Activated gamma-delta T cell treated with anti-CD3 and anti-CD28 coated beads, Interleukin-2, amount 50 U/mL, for 16 hours (primary cell): ENCODE measurements around the gene PITPNC1.
"Not testable (repeated sequence)": the region's sequence is repeated elsewhere in the genome, so short reads cannot be mapped to it uniquely, and the experiment has no call there.

ENCODE experiments used
- DNase-seq: peaks from one replicate; pipeline ENCODE4 v3.0.0-alpha.2; 2020; ENCODE audit warnings: low read depth

PITPNC1 gene

GRCh38 chr17:67369676-67370075, 7.4 kb upstream of the PITPNC1 start:
- DNase-seq = no peak

- DNase-seq = no peak
These were observed 4.3 kb upstream of the PITPNC1 start for GRCh38 chr17:67372751-67373150.

- DNase-seq = peak; percentile 87
These were observed 2.6 kb upstream of the PITPNC1 start for GRCh38 chr17:67374329-67375053.

GRCh38 chr17:67375054-67375427, 2.0 kb upstream of the PITPNC1 start:
- no peak for DNase-seq

- no peak for DNase-seq
These were observed 1.4 kb upstream of the PITPNC1 start for GRCh38 chr17:67375716-67376115.

- DNase-seq = no peak
These were observed 705 bp upstream of the PITPNC1 start for GRCh38 chr17:67376415-67376736.

GRCh38 chr17:67377488-67378453, 690 bp downstream of the PITPNC1 start:
- peak; percentile 39 for DNase-seq

GRCh38 chr17:67378454-67379250, 1.6 kb downstream of the PITPNC1 start:
- DNase-seq = peak; percentile 67

GRCh38 chr17:67379251-67379630, 2.2 kb downstream of the PITPNC1 start:
- no peak for DNase-seq

- no peak for DNase-seq
These were observed 4.8 kb downstream of the PITPNC1 start for GRCh38 chr17:67381929-67382257.

GRCh38 chr17:67385122-67385988, 8.3 kb downstream of the PITPNC1 start:
- no peak for DNase-seq

- peak; percentile 49 for DNase-seq
These were observed 10.0 kb downstream of the PITPNC1 start for GRCh38 chr17:67386965-67387551.

GRCh38 chr17:67388536-67388935, 11.5 kb downstream of the PITPNC1 start:
- DNase-seq = not testable (repeated sequence)

- no peak for DNase-seq
These were observed 11.9 kb downstream of the PITPNC1 start for GRCh38 chr17:67388986-67389385.

GRCh38 chr17:67390006-67390645, 13.0 kb downstream of the PITPNC1 start:
- no peak for DNase-seq

- peak; percentile 45 for DNase-seq
These were observed 13.7 kb downstream of the PITPNC1 start for GRCh38 chr17:67390646-67391361.

- DNase-seq = no peak
These were observed 15.0 kb downstream of the PITPNC1 start for GRCh38 chr17:67392111-67392510.

- DNase-seq = no peak
These were observed 16.8 kb downstream of the PITPNC1 start for GRCh38 chr17:67393809-67394397.

- no peak for DNase-seq
These were observed 22.6 kb downstream of the PITPNC1 start for GRCh38 chr17:67399676-67400075.

GRCh38 chr17:67400193-67400592, 23.1 kb downstream of the PITPNC1 start:
- no peak for DNase-seq
